NCI-H1092 treated with DMSO at 0.1 percent for 48 hours (cell line): ENCODE measurements around the gene WDR7.

Source experiments
- DNase-seq: peaks from one replicate; lab custom pipeline; 2025; lab: John Stamatoyannopoulos, UW

WDR7 gene

DNA sequence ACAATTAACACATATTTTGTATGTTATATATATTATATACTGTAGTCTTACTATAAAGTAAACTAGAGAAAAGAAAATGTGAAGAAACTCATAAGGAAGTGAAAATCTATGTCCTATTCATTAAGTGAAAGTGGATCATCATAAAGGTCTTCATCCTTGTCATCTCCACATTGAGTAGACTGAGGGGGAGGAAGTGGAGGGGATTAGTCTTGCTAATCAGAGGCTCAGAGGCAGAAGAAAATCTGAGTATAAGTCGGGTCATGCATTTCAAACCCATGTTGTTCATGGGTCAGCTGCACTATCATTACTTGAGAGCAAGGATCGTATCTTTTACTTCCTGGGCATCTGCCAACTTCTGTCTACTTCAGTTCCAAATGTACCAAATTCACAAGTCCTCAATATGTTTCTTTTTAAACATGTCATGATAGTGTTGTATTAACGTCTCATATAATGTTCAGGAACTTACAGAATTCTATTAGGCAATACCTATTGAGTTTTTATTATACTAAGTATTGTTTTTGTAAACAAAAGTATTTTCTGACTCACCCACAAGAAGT lies 286.8 kb downstream of the WDR7 start:
- no peak for DNase-seq

DNA sequence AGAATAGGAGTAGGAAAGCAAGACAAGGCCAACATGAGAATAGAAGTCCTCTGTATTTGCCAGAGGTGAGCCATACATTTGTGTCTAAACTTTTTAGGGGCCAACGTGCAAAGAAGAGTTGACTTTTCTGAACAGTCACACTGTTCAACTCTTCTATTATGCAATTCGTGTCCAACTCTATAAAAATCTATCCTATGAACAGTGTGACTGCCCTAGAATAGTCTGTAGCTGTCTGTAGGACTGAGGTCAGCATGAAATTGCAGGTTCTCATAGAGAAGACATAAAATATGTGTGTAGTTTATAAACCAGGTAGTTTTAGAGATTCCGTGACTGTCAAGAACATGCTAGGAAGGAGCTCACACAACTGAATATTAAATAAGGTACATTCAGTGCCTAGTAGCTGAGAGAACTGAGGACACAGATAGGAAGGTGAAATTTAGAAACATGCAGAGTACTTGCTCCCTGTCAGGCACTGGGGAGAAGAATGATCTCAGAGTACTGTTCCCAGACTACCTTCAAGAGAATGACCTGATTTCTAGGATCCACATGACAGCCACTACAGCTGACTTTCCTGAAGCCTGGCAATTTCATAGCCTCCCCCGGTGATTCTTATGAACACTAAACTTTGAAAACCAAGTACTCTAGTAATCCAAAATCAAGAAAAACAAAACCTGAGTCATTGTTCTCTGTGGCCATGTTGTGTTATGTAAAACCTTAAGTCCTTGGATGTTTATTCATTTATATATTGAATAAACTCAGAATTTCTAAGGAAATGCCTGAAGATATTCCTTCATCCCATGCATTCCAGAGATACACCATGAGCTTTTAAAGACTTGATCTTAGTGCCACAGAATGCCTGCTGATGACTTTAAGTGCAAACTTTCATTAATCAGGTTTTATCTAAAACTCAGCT lies 294.3 kb downstream of the WDR7 start:
- no peak for DNase-seq

- DNase-seq = no peak
Measured at GRCh38 chr18:56947236-56947635, 296.1 kb downstream of the WDR7 start.

DNA sequence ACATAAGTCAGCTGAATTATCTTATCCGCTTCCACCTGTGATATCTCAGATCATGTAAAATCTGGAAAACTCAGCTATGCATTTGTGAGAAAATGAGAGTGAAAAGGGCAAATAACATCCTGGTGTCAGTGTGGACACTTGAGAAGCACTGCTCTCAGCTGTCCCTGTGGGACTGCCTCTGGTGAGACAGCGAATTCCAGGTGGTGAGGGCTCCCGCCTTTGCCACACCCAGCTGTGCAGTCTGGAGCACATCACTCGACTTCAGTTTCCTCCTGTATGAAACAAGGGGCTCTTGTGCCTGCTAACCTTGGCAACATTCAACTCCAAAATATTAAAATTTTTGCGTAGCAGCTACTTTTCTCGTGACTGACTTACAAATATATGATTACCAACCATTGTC lies 300.9 kb downstream of the WDR7 start:
- DNase-seq = no peak

GRCh38 chr18:56953428-56954198 lies 302.5 kb downstream of the WDR7 start:
- no peak for DNase-seq

DNA sequence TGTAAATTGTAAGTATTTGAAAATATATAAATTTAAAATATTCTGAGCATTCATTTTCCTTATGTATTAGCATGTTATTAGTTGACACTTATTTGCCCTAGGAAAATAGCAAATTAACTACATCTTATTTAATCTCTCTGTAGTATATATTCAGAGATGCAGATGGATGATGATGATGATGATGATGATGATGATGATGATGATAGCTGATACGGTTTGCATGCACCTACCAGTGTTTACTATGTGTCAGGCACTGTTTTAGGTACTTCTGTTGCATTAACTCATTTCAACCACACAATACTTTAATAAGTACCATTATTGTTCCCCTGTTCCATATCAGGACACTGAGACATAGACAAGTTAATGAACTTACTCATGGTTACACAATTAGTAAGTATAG lies 304.3 kb downstream of the WDR7 start:
- no peak for DNase-seq

DNA sequence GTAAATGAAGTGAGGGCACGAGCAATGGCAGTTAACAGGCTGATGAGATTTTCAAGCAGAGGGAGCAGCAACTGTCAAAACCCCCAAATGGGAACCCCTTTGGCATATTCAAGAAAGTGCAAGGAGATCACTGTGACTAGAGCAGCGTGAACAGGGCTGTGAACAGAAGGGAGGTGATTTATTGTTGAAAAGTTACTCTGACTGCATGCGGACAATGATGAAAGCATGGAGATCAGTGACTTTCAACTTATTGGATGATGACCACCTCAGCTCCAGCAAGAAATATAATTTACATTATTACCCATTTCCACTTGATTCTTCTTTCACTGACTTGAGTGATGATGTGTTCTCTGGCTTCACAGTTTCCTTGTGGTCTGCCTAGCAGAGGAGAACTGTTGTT lies 308.0 kb downstream of the WDR7 start:
- no peak for DNase-seq

DNA sequence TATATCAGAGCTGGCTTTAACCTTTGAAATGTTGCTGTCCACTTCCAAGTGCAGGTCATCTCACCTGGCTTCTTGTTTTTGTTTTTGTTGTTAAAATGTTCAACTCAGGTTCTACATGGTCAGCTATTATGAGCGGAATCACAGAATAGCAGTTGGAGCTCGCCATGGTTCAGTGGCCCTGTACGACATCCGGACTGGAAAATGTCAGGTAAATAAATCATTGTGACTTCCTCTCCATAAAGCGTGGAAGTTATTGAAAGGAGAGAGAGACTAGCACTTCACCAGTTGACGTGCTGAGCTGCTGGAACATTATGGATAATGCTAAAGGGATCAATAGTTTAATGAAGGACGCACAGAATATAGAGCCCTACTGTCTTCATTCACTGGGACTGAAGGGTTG lies 311.2 kb downstream of the WDR7 start:
- peak; percentile 46 for DNase-seq

- no peak for DNase-seq
Measured at GRCh38 chr18:56967035-56967434, 315.9 kb downstream of the WDR7 start.

DNA sequence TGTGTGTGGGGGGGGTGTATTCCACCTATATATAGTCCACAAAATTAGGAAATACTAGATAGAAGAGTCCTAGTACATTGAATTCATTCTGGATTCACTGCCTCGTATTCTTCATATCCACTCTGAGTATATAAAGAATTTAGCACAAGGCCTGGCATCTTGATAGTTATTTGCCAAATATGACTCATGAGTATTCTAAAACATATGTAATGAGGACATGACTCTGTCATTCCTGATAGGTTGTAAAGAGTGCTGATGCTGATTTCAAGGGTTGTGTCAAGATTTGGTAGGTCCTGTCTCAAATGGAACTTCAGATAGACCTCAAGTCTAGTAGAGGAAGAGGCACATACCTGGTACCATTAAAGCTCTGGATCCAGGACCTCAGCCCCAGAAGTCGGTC lies 322.3 kb downstream of the WDR7 start:
- DNase-seq = no peak

DNA sequence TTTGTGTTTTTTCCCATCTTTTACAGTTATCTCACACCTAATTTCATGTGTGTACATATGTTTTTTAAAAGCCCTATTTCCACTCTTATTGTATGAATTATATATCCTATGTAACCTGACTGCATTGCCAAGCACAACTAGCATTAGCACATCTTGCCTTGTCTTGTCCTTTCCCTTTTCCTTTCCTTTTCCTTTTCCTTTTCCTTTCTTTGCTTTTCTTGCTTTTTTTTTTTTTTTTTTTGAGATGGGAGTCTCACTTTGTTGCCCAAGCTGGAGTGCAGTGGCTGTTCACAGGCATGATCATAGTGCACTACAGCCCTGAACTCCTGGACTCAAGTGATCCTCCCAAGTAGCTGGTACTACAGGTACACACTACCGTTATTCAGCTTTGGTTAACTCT lies 323.0 kb downstream of the WDR7 start:
- no peak for DNase-seq

DNA sequence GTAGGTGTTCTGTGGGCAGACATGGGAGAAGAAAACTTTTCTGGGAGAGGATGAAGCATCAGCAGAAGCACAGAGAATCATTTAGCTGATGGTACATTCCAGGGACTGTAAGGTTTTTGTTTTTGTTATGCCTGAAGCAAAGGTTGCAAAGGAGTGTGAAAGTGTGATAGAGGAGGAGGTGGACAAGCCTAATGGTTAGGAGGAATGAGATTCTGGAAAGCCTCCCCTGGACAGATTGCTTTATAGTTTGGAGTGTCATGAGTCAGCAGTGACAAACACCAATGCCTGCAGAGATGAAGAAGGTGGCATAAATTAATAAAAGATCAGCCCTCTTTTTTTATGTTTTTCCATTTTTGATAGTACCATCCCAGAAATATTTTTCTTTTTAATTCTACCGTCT lies 324.1 kb downstream of the WDR7 start:
- DNase-seq = no peak

DNA sequence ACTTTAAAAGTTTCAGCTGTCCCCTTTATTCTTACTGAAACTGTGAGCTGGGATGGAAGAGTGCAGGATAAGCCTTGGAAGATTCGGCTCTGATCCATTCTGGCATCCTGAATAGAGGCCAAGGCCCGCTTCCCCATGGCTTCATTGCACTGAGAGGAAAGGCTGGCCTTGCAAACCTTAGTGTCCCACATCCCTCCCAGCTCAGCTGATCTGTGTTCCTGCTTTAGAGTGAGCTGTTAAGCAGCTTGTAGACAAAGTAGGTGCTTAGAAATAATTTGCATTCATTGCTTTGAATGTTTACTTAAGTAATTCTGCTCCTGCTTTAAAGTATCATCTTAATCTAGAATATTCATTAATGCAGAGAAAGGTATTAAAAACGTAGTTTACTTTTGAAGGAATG lies 326.1 kb downstream of the WDR7 start:
- no peak for DNase-seq

- no peak for DNase-seq
Measured at GRCh38 chr18:56977771-56978170, 326.6 kb downstream of the WDR7 start.

- no peak for DNase-seq
Measured at GRCh38 chr18:56980151-56980550, 329.0 kb downstream of the WDR7 start.

- no peak for DNase-seq
Measured at GRCh38 chr18:56982766-56983165, 331.6 kb downstream of the WDR7 start.

- no peak for DNase-seq
Measured at GRCh38 chr18:56983275-56983992, 332.3 kb downstream of the WDR7 start.

DNA sequence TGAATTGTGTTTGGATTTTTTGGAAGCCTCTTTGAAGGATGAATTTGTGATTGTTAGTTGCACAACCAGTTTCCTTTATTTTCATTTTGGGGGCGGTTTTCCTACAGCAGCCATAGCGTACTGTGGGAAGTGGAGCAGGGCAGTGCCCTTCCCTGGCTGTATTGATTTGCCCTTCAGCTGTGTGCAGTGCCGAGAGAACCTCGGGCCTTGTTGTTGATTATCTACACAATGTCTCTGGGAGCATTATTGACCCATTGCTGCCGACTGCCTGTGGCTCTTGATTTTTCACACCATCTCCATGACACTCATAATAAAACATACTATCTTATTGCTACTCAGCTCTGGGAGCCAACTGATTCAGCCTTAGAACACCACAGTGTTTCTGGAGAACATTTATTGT lies 333.6 kb downstream of the WDR7 start:
- DNase-seq = no peak

GRCh38 chr18:56986829-56987228 lies 335.7 kb downstream of the WDR7 start:
- DNase-seq = no peak

- DNase-seq = no peak
Measured at GRCh38 chr18:56987236-56987635, 336.1 kb downstream of the WDR7 start.

GRCh38 chr18:56988022-56988421 lies 336.9 kb downstream of the WDR7 start:
- DNase-seq = no peak

- no peak for DNase-seq
Measured at GRCh38 chr18:56990678-56991077, 339.5 kb downstream of the WDR7 start.
